K562 (cell line): ENCODE data around the gene MRPL30. TPM values are rescaled to one million over a fixed set of nuclear protein-coding genes. Genes with fewer than 3 reads are reported as not detected.

Experiments used
- CHCHD3 ChIP-seq: fragments of 250-450 bp; sonication (Bioruptor Pico); IDR thresholded peaks from 2 replicates; pipeline ENCODE4 v2.1.2; 2022; ENCODE audit warnings: mild to moderate bottlenecking
- E2F6 ChIP-seq, 2 experiments: IDR thresholded peaks; 2 replicates each; pipeline ENCODE4 v1.6.1; 2011; ENCODE audit warnings: borderline replicate concordance in 1 of 2, control low read depth in 1 of 2, low read depth in 1 of 2, low read length in 1 of 2, mild to moderate bottlenecking in 1 of 2, mixed read lengths in 1 of 2, moderate library complexity in 1 of 2; ENCODE audit not compliant: insufficient read depth in 1 of 2, insufficient read length in 1 of 2, poor library complexity in 1 of 2, severe bottlenecking in 1 of 2; ENCODE audit errors: extremely low read depth in 1 of 2
- ESRRA ChIP-seq: fragments of 450-650 bp; IDR thresholded peaks from 2 replicates; pipeline ENCODE4 v1.6.1; 2014; ENCODE audit warnings: low read depth, mild to moderate bottlenecking, moderate library complexity, borderline replicate concordance
- HEY1 ChIP-seq: fragments of 250-450 bp; sonication (Bioruptor Pico); IDR thresholded peaks from 2 replicates; pipeline ENCODE4 v1.5.0; 2020; ENCODE audit warnings: mild to moderate bottlenecking, moderate library complexity, borderline replicate concordance
- HMGN3 ChIP-seq: IDR thresholded peaks from 2 replicates; pipeline ENCODE4 v1.6.1; 2011; ENCODE audit warnings: borderline replicate concordance, low read depth, mild to moderate bottlenecking, mixed read lengths, low read length; ENCODE audit not compliant: insufficient read length; ENCODE audit errors: extremely low read depth
- ILK ChIP-seq: fragments of 450-650 bp; IDR thresholded peaks from 2 replicates; pipeline ENCODE4 v1.6.1; 2016; ENCODE audit warnings: missing genetic modification characterization, low read depth, mild to moderate bottlenecking, missing compliant biosample characterization, moderate library complexity, borderline replicate concordance
- IRF9 ChIP-seq: fragments of 450-650 bp; IDR thresholded peaks from 2 replicates; pipeline ENCODE4 v1.6.1; 2016; ENCODE audit warnings: missing biosample characterization, missing genetic modification characterization
- KLF10 ChIP-seq: fragments of 250-450 bp; sonication (Bioruptor Pico); IDR thresholded peaks from 2 replicates; pipeline ENCODE4 v1.6.1; 2021; ENCODE audit warnings: matching md5 sums
- PHF8 ChIP-seq: fragments of 200-600 bp; sonication (generic); IDR thresholded peaks from 2 replicates; pipeline ENCODE4 v1.6.1; 2012; ENCODE audit warnings: mixed run types, mild to moderate bottlenecking, inconsistent platforms, low read length, moderate library complexity, borderline replicate concordance
- POLR2AphosphoS5 ChIP-seq: IDR thresholded peaks from 2 replicates; pipeline ENCODE4 v1.6.1; 2011; ENCODE audit warnings: mild to moderate bottlenecking, low read depth, low read length, moderate library complexity; ENCODE audit not compliant: control insufficient read depth, insufficient read depth
- RERE ChIP-seq: sonication (generic); formaldehyde crosslinking; IDR thresholded peaks from 2 replicates; pipeline ENCODE4 v1.8.0; 2023; ENCODE audit warnings: missing genetic modification reagents, mild to moderate bottlenecking, borderline replicate concordance
- SFPQ ChIP-seq: fragments of 200-400 bp; formaldehyde crosslinking; IDR thresholded peaks from 2 replicates; pipeline ENCODE4 v1.6.1; 2017; ENCODE audit warnings: mild to moderate bottlenecking, low read depth, low read length, moderate library complexity
- TEAD1 ChIP-seq, 2 experiments: fragments of 450-650 bp in 1 of 2; sonication (generic) in 1 of 2; formaldehyde crosslinking; IDR thresholded peaks; 2 replicates each; pipeline versions ENCODE4 v1.4.0 to v1.8.0; 2020 to 2022; ENCODE audit warnings: mild to moderate bottlenecking in 2 of 2, missing genetic modification reagents in 1 of 2
- ZKSCAN1 ChIP-seq: fragments of 150-350 bp; IDR thresholded peaks from 2 replicates; pipeline ENCODE4 v1.6.1; 2016; ENCODE audit warnings: low read depth, low read length
- ZNF146 ChIP-seq: IDR thresholded peaks from one replicate; pipeline ENCODE4 v1.6.1; 2018; ENCODE audit warnings: missing compliant biosample characterization; ENCODE audit not compliant: unreplicated experiment
- polyA plus RNA-seq, 8 experiments: library from polyadenylated mRNA; depleted of rRNA in 4 of 8; stranded (reverse) in 5 of 8; unstranded in 3 of 8; fragments of >200 nt; fragmentation: Nextera tagmentation in 2 of 8; fragmentation: Illumina TruSeq in 1 of 8; extraction: Ambion mirVana in 2 of 8; extraction: Trizol in 1 of 8; gene quantifications; 2 replicates each; pipeline versions ENCODE4 v1.2.1 to v1.2.3, GENCODE V29; 2011 to 2014; ENCODE audit warnings: inconsistent platforms in 1 of 8, missing spikeins in 1 of 8
- total RNA-seq, 7 experiments: library from RNA; depleted of rRNA in 6 of 7; stranded (reverse); fragments of >200 nt in 6 of 7; fragmentation: Illumina TruSeq in 2 of 7; extraction: Trizol in 2 of 7; gene quantifications; 2 replicates each; pipeline versions ENCODE4 v1.2.1 to v1.2.3, GENCODE V29; 2011 to 2021; ENCODE audit warnings: low replicate concordance in 1 of 7

MRPL30 gene
- total and polyA plus RNA-seq, 9 of the 15 experiments (the other 6 are each of a cell fraction or from before 2014, with no cell fraction given), result 63.3 to 130 (median 87.0) TPM

GRCh38 chr2:99141110-99142108, 39.6 kb upstream of the MRPL30 start, which contains the start of gene C2orf15 (continued):
- TF ChIP-seq RERE (CRISPR knock-in tag), result 0 out of 2 replicates have a peak, but pooled peaks have one; percentile 16
- no peak for TF ChIP-seq SFPQ
- TF ChIP-seq HMGN3, result peak; percentile 73
- no peak for TF ChIP-seq CHCHD3 (CRISPR knock-in tag)
- TF ChIP-seq ZKSCAN1, result no peak
- peak; percentile 7 to 14 for TF ChIP-seq E2F6 (IDR thresholded peaks at IDR 0.05; ENCODE audit: borderline replicate concordance in 1 of 2, extremely low read depth in 1 of 2, insufficient read depth in 1 of 2, insufficient read length in 1 of 2, low read depth in 1 of 2, low read length in 1 of 2, poor library complexity in 1 of 2, severe bottlenecking in 1 of 2)
- TF ChIP-seq ZNF146 (CRISPR knock-in tag), result no peak
- TF ChIP-seq HEY1 (CRISPR knock-in tag), result no peak
- peak; percentile 42; the same call in 1 of the 2 replicates for TF ChIP-seq PHF8
- TF ChIP-seq POLR2AphosphoS5, result no peak
- no peak for TF ChIP-seq IRF9
- no peak for TF ChIP-seq TEAD1 (CRISPR knock-in tag; IDR thresholded peaks at IDR 0.05)
- TF ChIP-seq ESRRA, result no peak
- TF ChIP-seq ILK, result no peak
- no peak for TF ChIP-seq KLF10
